Medulla oblongata (tissue), 1 donor: ENCODE measurements around the gene CNKSR3.
A peak's percentile ranks its signal among the peaks of the same experiment; 100 is the strongest.

Experiments used
- DNase-seq: peaks from one replicate; pipeline ENCODE4 v3.0.0-alpha.2; 2015; ENCODE audit errors: extremely low spot score

The CNKSR3 gene

DNA sequence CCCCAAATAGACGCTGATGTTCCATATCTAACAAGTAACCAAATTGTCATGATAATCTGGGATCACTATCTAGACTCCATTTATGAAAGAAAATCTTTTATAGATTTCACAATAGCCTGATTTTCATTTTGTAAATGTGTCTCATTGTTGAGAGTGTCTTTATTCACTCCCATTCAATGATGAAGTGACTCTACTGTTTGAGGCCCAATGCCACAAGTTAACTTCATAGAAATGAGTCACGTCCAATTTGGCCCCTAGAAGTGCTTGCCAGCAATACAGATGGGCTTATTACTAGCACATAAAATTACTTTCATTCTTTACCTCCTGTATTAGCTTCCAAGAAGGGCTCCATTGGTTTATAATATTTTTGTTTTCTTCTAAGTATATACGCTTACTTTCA, 160.2 kb downstream of the CNKSR3 start:
- peak; percentile 24 for DNase-seq

DNA sequence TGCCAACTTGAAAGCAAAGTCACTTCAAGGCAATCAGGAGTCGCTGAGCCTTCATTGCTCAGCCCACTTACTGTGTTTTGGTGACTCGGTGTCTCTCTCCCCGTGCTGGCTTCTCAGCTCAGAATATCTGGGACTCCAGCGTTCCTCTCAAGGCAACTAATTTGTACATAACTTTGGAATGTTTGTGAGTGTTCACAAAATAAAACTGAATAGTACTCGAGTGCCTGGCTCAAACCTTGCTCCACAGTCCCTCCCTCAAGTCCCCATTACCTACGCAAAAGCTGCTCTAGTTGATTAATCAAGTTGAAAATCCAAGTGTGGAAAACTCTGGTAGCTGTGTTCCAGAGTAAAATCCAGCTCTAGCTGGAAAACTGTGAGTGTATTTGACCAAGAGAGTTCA, 162.5 kb downstream of the CNKSR3 start:
- no peak for DNase-seq

DNA sequence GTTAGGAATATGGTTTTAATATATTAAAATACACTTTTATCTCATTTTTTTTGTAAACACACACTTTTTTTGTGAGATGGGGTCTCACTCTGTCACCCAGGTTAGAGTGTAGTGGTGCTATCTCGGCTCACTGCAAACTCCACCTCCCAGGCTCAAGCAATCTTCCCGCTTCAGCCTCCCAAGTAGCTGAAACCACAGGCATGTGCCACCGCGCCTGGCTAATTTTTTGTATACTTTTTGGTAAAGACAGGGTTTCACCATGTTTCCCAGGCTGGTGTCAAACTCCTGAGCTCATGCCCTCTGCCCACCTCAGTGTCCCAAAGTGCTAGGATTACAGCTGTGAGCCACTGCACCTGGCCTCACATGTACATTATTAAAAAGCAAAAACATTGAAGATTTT, 164.7 kb downstream of the CNKSR3 start:
- DNase-seq = no peak

DNA sequence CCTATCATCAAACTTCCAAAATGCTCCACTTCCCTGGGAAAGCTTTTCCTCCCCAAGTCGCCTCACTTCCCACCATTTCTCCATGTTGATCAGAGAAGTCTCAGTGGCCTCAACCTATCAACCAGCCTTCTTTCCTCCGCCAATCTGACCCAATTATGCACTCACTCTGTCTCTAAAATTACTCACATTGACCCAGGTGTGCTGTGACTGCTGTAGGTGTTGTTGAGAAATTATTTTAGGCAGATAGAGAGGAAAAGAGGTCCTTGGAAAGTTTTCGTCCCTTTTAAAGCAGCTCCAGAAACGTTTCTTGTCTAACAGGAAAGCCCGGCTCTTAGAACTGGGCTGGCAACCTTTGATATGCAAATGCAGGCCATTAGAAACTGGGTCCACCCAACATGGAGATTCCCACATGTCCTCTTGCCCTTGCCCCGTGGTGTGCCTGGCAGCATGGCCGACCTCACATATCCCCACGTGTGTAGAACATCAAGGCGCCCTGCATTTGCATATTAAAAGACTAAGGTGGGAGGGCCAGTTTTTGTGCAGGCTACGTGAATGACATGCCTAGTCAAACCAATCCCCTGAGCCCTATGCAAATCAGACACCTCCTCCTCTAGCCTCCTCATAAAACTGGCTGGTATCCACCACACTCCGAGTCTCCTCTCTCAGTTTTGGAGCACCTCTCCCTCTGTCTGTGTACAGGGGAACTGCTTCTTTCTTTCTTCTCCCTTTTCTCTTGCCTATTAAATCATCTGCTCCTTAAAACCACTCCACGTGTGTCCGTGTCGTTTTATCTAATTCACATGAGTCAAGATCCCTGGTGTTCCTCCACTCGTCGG, 166.8 kb downstream of the CNKSR3 start:
- DNase-seq = peak; percentile 51

DNA sequence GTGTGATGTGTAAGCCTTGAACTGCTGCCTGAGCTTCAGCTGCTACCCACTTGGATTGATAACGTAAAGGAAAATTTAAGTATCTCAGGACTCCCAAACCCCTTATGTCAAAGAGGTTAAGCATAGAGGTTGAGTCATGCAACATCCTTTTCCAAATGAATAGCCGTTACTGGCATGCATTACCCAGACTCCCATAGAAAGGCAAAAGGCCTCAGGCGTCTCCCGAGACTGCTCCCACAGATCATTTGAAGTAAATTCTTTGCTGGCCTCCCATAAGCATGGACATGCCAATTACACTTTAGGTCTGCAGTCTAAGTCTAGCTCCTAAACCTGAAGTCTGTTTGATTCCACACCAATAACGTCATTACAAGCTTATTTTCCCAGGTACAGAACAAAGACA, 168.6 kb downstream of the CNKSR3 start:
- no peak for DNase-seq

DNA sequence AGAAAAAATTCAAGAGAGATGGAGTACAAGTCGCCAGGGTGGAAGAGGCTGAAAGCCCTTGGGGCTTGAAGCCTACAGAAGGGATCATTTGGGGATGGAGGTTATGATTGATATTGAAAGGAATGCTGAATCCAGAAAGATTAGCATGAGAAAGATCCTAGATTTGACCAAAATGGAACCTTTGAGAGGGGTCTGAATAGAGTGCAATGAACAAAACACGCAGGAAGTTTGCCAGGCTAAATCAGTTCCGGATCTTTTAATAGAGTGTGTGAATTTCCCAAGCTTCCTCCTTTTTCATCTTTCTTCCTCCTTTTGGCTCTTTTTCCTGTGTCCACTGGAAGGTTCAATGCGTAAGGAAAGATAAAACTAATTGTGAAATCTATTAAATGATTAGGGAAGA, 169.1 kb downstream of the CNKSR3 start:
- DNase-seq = peak; percentile 70
